Thoracic aorta (tissue), 2 donors: ENCODE measurements around the gene CCDC134. TPM values are rescaled to one million over a fixed set of nuclear protein-coding genes. Genes with fewer than 3 reads are reported as not detected.

ENCODE experiments used
- ATAC-seq: fragments of 150-250 bp; one replicate; pipeline ENCODE4 v1.8.0; 2017; ENCODE audit warnings: low read depth; ENCODE audit not compliant: insufficient number of reproducible peaks, low FRiP score
- DNase-seq: peaks from one replicate; pipeline ENCODE4 v3.0.0-alpha.2; 2020; ENCODE audit warnings: low spot score
- H3K27ac ChIP-seq, 2 donors: fragments of 200-600 bp; sonication (generic); 1 replicate in 1 of 2; 2 replicates in 1 of 2; pipeline ENCODE4 v1.5.1; 2016; ENCODE audit warnings: mild to moderate bottlenecking in 2 of 2, moderate library complexity in 2 of 2
- H3K27me3 ChIP-seq: fragments of 200-600 bp; sonication (generic); replicated peaks from 2 replicates; pipeline ENCODE4 v1.6.0; 2016; ENCODE audit warnings: mild to moderate bottlenecking; ENCODE audit not compliant: insufficient read depth
- H3K36me3 ChIP-seq: fragments of 200-600 bp; sonication (generic); one replicate; pipeline ENCODE4 v1.5.1; 2016
- H3K4me1 ChIP-seq, 2 donors: fragments of 200-600 bp; sonication (generic); 1 replicate in 1 of 2; 2 replicates in 1 of 2; pipeline versions ENCODE4 v1.5.1 to v1.6.0; 2016; ENCODE audit warnings: low read depth in 2 of 2, mild to moderate bottlenecking in 1 of 2; ENCODE audit not compliant: control insufficient read depth in 1 of 2
- H3K4me3 ChIP-seq: fragments of 200-600 bp; sonication (generic); 2 replicates; pipeline ENCODE4 v1.5.1; 2016; ENCODE audit warnings: mild to moderate bottlenecking
- H3K9me3 ChIP-seq: fragments of 200-600 bp; sonication (generic); 2 replicates; pipeline ENCODE4 v1.5.1; 2016
- CTCF ChIP-seq: fragments of 200-600 bp; sonication (generic); IDR thresholded peaks from one replicate; pipeline ENCODE4 v1.5.1; 2019; ENCODE audit warnings: antibody characterized with exemption
- total RNA-seq, 2 donors: library from RNA; depleted of rRNA; stranded (reverse); fragments of >200 nt; gene quantifications; one replicate each; pipeline versions ENCODE4 v1.1.0 to v1.2.3, GENCODE V29; 2016

The CCDC134 gene
- total RNA-seq, 2 donors from 2014 or later, result 1.6 to 5.3 TPM

- ATAC-seq (no peak), DNase-seq (no peak)
- TF ChIP-seq CTCF, result no peak
- Histone ChIP-seq H3K27me3 (no peaks in the 10 kb centered on the region), H3K9me3 (no peaks in the 10 kb centered on the region), H3K4me3 (no peak overlapping the region), H3K4me1 (no peaks in the 10 kb centered on the region), H3K36me3 (no peaks in the 10 kb centered on the region), H3K27ac (no peak overlapping the region)
These were observed 20.5 kb upstream of the CCDC134 start for GRCh38 chr22:41779929-41780505.

- no peak for ATAC-seq
- no peaks in the 10 kb centered on the region for H3K4me1 ChIP-seq
- H3K4me3 ChIP-seq, result peak overlapping the region; percentile 4
- TF ChIP-seq CTCF, result no peak
- no peaks in the 10 kb centered on the region for H3K36me3 ChIP-seq
- no peaks in the 10 kb centered on the region for H3K9me3 ChIP-seq
- DNase-seq, result peak; percentile 9
- no peak overlapping the region for H3K27ac ChIP-seq
- H3K27me3 ChIP-seq, result no peaks in the 10 kb centered on the region
These were observed 19.6 kb upstream of the CCDC134 start for GRCh38 chr22:41780746-41781505.

GRCh38 chr22:41781507-41781906 is 19.0 kb upstream of the CCDC134 start:
- Histone ChIP-seq H3K36me3 (no peaks in the 10 kb centered on the region), H3K4me3 (peak overlapping the region; percentile 4), H3K27me3 (no peaks in the 10 kb centered on the region), H3K27ac (no peak overlapping the region), H3K9me3 (no peaks in the 10 kb centered on the region), H3K4me1 (no peaks in the 10 kb centered on the region)
- DNase-seq, result no peak
- no peak for ATAC-seq
- no peak for TF ChIP-seq CTCF

GRCh38 chr22:41782316-41782715 is 18.2 kb upstream of the CCDC134 start:
- H3K36me3 ChIP-seq, result no peaks in the 10 kb centered on the region
- H3K27ac ChIP-seq, result no peak overlapping the region
- no peaks in the 10 kb centered on the region for H3K4me1 ChIP-seq
- TF ChIP-seq CTCF, result no peak
- no peak for ATAC-seq
- no peaks in the 10 kb centered on the region for H3K9me3 ChIP-seq
- H3K27me3 ChIP-seq, result no peaks in the 10 kb centered on the region
- DNase-seq, result no peak
- no peak overlapping the region for H3K4me3 ChIP-seq

- Histone ChIP-seq H3K9me3 (no peaks in the 10 kb centered on the region), H3K4me3 (no peak overlapping the region), H3K27me3 (no peaks in the 10 kb centered on the region), H3K27ac (no peak overlapping the region), H3K4me1 (no peaks in the 10 kb centered on the region), H3K36me3 (no peaks in the 10 kb centered on the region)
- DNase-seq (no peak), ATAC-seq (no peak)
- no peak for TF ChIP-seq CTCF
These were observed 17.7 kb upstream of the CCDC134 start for GRCh38 chr22:41782751-41783150.
